Femur (tissue), 1 donor: ENCODE data around the gene CEMP1.
A peak's percentile ranks its signal among the peaks of the same experiment; 100 is the strongest.

Experiments
- DNase-seq: peaks from one replicate; pipeline ENCODE4 v3.0.0-alpha.2; 2017

CEMP1 gene

DNA sequence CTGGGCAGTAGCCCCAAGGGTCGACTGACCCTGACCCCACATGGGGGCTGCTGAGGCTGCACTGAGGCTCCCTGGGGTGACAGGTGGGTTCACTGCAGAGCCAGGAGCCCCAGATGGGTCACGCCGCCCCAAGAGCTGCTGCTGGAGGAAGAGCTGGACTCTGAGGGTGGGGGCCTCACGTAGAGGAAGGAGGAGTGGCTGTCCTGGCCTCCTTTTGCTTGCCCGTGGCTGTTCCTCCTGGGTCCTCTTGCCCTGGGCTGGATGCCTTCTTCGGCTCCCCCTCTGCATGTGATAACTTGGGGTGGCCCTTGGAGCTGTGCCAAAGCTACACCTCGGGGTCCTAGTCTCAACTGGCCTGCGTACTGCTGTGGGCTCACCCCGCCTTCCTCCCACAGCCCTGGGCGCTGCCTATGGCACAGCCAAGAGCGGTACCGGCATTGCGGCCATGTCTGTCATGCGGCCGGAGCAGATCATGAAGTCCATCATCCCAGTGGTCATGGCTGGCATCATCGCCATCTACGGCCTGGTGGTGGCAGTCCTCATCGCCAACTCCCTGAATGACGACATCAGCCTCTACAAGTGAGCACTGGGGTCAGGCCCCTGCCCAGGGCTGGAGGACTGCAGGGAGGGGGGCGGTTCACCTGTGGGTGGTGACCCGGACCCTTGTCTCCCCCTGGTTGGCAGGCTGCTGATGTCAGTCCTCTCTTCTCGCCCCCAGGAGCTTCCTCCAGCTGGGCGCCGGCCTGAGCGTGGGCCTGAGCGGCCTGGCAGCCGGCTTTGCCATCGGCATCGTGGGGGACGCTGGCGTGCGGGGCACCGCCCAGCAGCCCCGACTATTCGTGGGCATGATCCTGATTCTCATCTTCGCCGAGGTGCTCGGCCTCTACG lies 12.1 kb downstream of the CEMP1 start:
- peak; percentile 54 for DNase-seq

DNA sequence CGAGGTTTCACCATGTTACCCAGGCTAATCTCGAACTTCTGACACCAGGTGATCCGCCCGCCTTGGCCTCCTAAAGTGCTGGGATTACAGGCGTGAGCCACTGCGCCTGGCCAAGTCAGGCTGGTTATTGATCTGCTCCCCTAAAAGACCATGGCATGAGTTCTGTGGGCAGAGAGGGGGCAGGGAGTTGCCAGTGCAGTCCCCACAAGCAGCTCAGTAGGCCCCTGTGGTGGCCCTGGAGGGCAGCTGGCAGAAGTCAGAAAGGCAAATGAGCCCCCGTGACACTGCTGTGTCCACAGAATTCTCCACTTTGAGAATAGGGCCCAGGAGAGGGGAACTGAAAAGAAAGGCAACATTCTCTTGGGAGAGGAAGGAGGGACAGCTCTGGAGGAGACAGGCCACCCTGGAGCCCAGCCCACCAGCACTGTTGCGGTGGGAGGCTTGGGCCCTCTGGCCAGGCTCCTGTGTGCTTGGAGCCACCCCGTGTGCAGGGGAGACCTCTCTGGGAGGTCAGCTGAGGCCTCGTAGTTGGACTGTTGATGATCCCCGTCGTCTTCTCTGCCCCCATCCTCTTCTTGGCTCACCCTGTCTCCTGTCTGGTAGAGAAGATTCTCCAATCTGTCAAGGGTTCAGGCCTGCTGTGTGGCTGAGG lies 13.1 kb downstream of the CEMP1 start:
- DNase-seq, result no peak

DNA sequence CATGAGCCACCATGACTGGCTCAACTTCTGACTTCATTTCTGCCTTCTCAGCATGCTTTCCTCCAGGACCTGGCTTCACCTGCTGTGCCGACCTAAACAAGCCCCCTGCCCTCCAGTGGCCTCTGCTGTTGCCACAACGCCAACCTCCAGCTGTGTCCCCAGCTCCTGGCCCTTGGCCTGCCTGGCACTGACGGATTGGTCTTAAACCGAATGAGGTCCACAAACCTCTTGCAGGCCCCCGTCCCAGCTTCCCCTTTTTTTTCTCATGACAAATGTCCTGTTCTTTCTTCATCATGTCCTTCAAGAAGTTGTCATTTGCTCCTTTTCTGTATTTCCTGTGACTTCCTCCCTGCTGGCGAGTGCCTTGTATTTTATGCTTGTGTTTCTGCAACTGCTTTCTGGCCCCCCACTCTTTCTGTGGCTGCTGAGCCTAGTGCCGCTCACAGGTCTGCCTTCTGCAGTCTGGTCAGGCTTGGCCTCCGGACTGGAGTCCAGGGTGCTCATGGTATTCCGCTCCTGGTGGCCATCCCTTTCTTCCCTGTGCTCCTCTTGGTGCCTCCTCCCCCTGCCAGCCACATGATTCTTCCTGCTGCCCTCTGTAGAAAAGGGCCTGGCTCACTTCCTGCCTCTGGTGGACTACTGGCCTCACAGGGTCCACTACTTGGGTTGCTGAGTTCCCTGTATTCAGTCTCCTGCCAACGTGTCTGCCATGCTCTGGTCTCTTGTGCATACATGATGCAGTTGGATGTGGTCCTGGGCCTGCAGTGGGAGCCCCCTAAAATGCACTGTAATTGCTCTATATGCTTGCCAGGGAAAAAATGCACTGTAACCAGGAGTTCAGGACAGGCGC lies 14.6 kb downstream of the CEMP1 start:
- peak; percentile 37 for DNase-seq

DNA sequence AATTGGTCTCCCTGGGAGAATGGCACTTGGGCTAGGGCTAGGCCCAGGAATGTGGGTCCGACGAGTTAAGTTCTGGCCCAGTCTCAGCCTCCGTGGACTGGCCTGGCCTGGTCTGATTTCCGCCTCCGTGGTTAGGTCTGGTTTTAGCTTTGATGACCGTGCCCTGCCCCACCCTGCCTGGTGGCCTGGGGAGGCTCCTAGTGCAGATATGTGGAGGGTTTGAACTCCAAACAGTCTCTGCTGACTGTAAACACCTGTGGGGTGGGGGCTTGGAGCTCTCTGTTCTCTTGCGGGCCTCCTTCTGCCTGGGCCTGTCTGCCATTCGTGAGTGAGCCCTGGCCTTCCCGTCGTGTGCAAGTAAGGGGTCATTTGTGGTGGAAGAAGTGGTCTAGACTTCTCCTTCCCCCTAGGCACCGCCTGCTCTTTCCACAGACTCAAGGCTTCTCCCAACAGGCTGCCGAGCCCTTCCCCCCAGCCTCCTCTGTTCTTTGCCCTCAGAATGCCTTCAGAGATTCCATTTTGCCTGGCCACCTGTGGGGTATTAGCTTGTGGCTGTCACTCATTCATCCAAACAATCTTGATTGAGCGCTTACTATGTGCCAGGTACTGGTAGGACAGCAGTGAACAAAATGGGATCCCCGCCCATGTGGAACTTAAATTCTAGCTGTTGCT lies 15.9 kb downstream of the CEMP1 start:
- DNase-seq, result peak; percentile 51

DNA sequence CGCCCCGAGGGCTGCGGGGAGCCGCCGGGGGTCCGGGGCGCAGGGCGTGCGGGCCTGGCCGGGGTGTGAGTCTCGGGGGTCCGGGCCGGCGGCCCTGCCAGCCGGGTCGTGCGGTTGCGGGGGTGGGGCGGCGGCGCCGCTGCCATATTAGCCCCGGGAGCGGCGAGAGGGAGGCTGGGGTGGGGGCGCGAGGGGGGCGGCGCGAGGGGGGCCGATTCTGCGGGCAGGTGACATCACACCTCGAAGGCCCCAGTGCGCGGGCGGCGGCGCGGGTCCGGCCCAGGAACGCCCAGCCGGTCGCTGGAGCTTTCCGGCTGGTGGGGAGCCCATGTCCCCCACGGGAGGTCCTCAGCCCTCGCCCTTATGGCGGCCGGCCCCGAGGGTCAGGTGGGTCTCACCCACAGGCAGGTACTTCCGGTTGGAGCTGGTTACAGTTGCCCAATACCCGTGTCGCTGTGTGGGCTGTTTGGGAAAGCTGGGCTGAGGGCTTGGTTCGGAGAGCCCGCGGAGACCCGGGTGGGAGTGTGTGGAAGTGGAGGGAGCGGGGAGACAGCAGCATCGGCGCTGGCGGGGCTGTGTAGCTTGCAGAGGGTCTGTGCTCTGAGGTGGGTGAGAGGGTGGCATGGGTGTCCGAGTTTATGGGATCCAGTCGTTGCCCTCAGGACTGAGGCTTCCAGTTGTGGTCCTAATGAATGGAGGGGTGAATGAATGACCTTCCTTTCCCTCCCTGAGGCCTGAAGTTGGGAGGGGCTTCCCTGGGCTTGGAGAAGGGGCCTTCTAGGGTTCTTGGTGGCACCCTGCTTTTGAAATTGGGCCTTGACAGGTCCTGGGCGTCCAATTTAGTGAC lies 16.7 kb downstream of the CEMP1 start:
- DNase-seq, result peak; percentile 60

DNA sequence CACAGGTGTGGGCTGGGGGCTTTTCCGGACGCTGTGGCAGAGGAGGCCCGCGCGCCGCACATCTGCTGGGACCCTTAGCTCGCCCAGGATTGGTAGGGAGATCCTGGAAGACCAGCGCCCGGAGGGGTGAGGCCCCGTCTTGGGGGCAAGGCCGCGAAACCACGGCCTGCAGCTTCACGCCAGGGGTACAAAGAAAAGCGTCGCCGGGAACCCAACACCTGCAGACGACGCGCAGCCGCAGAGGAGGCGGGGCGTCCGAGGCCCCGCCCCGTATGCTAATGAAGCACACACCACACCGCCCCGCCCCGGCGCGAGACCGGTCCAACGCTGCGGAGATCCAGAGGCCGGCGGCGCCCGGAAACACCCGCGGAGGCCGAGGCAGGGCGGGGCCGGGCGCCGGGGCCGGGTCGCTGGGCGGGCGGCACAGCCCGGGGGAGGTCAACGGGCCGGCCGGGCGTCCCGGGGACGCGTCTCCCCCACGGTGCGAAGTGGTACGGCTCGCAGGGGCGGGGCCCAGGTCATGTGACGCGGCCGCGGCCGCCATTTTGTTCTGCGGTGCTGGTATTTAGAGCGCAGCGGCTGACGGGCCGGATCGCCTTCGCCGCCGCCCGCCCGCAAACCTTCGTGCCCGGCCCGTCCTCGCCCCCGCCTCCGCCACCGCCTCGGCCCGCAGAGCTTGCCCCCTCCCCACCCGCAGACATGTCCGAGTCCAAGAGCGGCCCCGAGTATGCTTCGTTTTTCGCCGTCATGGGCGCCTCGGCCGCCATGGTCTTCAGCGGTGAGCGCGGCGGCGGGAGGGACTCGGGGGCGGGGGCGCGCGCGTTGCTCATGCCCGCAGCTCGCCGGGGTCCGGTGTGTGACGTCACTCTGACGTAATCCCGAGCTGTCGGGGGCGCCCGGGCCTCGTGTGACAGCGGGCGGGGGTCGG lies 17.5 kb downstream of the CEMP1 start, which contains the start of gene ATP6V0C:
TSS of gene ATP6V0C (plus strand) at position 548 of the 928 bp plus-strand sequence. CDS start at position 700, 152 bp downstream.
- peak; percentile 94 for DNase-seq

DNA sequence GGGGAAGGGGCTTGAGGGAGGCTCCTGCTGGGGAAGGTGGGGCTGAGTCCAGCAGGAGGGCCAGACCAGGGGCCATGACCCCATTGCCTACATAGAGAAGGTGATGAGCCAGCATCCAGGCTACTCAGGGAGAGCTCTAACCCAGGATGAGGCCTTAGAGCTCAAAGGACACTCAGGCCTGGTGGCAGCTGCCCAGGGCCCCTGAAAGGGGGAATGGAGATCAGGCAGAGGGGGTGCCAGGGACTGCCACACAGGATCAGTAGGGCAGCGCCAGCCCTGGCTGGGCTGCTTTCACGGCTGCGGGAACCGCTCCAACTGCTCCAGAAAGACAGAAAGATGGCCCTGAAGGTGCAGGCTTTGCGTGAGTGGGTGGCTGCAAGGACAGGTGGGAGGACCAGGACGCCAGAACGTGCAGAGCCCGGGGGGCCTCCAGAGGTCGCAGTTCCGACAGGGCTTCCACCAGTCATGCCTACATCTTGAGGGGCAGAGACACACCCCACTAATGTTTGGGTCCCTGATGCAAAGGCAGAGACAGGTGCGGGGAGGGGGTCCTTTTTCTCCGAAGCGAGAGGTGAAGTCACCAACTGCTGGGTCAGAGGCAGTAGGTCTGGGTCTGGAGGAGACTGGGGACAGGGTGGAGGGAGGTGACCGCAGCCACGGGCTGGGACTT lies 18.3 kb downstream of the CEMP1 start:
- DNase-seq, result peak; percentile 40

DNA sequence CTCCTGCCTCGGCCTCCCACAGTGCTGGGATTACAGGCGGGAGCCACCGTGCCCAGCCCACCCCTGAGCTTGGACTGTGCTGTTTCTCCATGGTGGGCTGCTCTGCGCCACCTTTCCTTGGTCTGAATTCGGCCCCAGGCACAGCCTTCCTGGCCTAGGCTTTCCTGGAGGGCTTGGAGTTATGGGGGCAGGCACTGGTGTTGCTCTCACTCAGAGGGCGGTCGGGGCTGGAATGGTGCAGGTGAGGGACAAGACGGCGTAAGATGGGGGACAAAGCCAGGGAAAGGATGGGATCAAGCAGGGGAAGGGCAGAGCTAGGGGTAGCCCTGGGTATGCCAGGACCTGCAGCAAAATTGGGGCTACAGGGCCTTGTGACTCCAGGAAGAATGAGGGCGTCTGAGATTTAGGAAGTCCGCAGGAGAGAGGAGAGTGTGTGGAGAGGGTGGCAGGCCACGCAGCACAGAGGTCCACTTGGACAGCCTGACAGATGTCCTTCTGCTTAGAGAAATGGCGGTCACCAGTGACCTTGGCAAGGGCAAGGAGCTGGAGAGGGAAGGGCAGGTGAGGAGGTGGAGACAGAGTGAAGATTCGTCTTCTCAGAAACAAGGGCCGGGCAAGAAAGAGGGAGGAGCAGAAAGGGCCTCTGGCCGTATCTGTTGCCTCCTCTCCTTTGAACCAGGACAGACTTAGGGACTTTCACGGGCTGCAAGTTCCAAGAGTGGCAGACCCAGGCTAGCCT lies 19.0 kb downstream of the CEMP1 start:
- DNase-seq, result peak; percentile 35

DNA sequence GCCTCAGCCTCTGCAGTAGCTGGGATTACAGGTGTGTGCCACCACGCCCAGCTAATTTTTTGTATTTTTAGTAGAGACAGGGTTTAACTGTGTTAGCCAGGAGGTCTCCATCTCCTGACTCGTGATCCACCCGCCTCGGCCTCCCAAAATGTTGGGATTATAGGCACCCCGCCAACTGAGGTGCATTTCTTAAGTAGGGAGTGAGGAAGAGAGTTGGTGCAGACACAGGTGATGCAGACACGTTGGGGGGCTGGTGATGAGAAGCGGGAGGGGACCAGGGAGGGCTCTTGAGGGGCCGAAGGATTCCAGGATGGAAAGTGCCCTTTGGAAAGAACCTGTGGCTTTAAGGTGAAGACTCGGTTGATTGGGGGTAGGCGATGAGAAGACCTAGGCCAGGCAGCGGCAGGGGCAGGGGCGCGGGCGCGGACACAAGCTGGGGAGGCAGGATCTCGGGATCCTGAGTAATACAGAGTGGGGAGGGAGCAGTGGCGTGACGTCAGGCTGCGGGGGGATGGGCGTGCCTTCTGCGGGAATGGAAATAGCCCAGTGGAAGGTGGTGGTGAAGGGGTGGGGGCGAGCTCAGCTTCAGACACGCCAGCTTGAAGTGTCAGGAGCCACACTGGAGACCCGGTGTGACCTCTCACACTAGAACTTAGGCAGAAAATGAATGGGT lies 19.9 kb downstream of the CEMP1 start:
- peak; percentile 74 for DNase-seq

DNA sequence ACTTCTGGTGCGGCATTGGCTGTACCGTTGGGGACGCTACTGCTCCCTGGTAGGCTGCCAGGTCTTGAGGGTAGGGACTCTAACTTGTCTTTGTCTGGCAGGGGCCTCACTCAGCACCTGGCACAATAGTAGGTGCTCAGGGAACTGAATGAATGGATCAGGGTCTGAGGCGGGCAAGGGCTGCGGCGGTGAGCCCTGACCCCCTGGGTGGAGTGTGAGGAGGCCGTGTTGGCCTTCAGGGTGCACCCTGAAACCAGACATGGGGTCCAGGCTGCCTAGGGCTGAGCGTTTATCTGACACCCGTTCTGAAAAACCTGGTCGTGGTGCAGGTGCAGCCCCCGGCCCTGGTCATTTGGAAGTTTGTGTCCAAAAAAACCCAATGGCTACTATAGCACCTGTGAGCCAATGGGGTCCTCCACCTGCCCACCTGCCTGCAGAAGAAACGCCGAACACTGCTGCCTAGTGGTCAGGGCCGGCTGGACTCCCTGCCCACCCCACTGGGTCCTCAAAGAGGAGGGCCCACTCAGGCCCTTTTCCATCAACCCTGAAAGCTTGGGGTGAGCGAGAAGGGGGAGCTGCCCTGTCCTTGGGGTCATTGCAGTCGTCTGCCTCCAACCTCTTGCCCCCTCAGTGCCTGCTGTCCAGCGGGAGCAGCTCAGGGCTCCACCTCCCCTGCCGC lies 22.3 kb downstream of the CEMP1 start:
- DNase-seq, result peak; percentile 22

DNA sequence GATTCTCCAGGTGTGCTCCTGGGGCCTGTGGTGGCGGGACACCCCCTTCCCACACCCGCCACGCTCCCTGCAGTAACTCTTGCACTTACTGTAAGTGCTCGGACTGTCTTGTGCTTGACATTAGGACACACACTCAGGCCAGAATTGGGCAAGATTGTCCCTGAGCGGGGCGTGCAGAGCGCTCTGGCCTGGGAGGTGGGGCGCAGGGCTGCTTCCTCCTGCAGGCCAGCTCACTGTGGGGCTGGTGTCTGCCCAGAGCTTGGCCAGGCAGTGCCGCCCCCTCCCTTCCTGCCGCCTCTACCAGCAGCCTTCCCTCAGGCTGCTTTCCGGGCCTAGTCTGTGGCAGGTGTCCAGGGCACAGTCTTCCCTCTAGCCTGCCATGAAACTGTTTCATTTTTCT lies 23.5 kb downstream of the CEMP1 start:
- DNase-seq, result peak; percentile 42

DNA sequence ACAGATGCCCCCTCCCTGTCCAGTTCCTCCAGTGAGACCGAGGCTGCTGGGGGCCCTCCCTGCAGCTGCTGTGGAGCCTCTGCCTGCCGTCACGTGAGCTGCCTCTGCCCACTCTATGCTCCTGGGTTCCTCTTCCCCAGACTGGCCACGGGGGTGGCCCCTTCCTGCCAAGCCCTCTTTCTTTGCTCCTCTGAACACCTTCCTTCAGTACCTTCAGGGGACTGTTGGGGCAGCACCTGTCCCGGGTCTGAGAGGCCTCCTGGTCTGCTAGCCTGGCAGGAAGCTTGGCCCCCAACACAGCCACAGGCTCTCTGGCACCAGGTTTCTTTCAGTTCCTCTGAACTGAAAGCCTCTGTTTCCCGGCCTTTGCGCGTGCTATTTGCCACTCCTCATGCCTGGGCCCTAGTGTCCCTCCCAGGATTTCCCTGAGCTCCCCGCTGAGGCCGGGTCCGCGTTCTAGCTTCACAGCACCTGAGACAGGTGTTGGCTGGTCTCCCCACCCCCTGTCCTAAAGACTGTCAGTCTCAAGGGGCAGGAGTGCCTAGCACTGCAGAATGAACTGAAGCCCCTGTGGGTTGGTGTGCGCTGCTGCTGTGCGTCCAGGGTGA lies 24.1 kb downstream of the CEMP1 start:
- peak; percentile 43 for DNase-seq

DNA sequence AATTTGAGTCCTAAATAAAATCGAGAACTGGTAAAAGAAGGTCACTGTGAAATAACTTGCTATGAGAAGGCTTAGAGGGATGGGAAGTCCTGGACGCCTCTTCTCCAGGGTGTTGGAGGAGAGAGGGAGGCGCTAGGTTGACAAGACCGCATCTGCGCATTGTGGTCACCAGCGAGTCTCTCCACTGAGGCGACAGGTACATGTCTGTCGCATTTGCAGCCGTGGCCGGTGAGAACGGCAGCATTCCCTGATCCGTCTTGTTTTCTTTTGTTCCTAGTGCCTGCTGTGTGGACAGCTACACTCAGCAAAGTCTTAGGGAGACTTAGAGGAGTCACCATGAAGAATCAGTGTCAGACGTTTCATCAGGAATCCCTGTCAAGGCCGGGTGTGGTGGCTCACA lies 25.5 kb downstream of the CEMP1 start:
- DNase-seq, result no peak

DNA sequence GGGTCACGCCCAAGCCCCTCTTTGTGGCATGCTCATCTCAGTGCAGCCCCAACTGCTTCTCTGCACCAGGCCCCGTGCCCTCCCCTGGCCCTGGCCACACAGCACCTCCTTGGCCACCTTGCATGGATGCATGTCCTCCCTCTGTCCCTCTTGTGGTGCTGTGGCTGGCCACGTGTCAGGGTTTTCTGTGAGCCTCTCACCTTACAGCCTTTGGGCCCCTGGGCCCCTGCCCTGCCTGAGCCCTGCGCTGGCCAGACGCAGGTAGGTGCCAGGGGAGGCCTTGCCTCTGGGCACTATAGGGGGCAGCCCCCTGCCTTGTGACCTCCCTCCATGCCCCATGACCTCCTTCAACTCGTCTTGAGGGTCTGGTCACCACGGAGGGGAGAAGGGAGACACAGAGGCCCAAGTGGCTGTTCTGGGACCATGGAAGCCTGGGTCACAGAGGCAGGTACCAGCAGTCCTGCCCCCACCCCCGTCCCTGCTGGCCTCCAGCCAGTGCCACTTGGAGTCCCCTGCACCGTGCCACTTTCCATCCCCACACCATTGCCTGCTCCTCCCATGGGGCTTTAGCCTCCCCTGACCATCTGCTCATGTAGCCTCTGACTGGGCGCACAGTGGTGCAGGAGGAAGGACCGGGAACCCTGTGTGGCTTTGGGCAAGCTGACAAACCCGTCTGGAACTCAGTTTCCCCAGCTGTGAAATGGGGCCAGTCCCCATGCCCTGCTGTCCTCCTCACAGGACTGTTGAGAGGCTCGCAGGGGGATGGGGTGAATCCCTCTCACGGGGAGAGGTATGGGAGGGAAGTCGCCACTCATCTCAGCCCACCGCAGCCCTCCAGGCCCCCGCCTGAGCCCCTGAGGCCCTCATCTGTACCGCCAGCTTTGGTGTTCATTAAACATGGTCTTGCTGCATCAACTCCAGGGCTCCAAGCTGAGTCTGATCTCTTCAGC lies 29.0 kb downstream of the CEMP1 start:
- DNase-seq, result peak; percentile 24

DNA sequence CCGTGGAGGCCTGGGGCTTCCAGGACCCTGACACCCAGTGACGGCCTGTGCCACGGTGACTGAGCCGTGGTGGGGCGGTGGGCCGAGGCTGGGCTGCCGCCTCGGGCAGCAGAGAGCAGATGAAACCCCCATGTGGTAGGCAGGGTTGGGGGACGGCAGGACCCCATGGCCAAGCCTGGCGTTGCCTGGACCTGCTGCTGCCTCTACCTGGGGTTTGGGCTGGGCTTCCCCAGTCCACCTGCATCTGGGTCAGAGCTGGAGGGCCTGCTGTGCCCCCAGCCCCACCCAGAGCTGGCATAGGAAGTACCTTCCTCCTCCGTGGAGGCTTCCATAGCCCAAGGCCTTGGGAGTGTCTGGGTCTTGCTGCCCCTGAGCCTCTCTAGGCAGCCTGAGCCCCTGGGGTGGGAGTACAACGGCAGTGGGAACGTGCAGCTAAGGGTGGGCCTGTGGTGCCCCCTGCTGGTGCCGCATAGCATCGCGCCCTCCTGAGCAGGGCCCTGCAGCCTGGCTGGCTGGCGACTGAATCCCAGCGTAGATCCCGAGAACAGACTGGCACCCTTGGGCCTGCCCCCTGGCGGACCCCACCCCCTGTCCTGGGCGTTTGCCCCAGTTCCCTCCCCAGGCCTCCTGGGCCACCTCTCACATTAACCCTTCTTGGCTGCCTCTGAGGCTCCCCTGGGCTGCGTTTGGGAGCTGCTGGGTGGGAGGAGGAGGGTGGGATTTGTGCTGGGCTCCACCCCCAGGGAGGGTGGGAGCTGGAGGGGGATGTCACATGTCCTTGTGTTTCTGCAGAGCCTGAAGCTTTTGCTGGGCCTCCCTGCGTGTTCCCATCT lies 30.1 kb downstream of the CEMP1 start:
- peak; percentile 91 for DNase-seq
